Ovary (tissue), 9 donors: ENCODE data around the gene PPDPF. TPM values are rescaled to one million over a fixed set of nuclear protein-coding genes. Genes with fewer than 3 reads are reported as not detected.

Experiments used
- DNase-seq, 5 donors: peaks; one replicate each; pipeline ENCODE4 v3.0.0-alpha.2; 2019 to 2020
- H3K27ac ChIP-seq, 2 donors: fragments of 200-600 bp; one replicate each; pipeline versions ENCODE4 v1.5.1 to v1.8.0; 2019 to 2022
- H3K27me3 ChIP-seq: fragments of 200-600 bp; one replicate; pipeline ENCODE4 v1.8.0; 2022
- H3K36me3 ChIP-seq: fragments of 200-600 bp; sonication (generic); one replicate; pipeline ENCODE4 v1.5.1; 2019
- H3K4me1 ChIP-seq: one replicate; pipeline ENCODE4 v1.8.1; 2013; ENCODE audit warnings: mild to moderate bottlenecking, moderate library complexity; ENCODE audit not compliant: insufficient read depth
- H3K4me3 ChIP-seq: fragments of 200-600 bp; sonication (generic); one replicate; pipeline ENCODE4 v1.5.1; 2017
- H3K9me3 ChIP-seq, 2 donors: fragments of 200-600 bp in 1 of 2; sonication (generic) in 1 of 2; one replicate each; pipeline versions ENCODE4 v1.5.1 to v1.8.1; 2013 to 2019; ENCODE audit warnings: mild to moderate bottlenecking in 1 of 2, moderate library complexity in 1 of 2
- EP300 ChIP-seq: sonication (generic); formaldehyde crosslinking; IDR thresholded peaks from one replicate; pipeline ENCODE4 v1.6.1; 2017; ENCODE audit warnings: antibody characterized with exemption
- POLR2A ChIP-seq: fragments of 450-650 bp; IDR thresholded peaks from one replicate; pipeline ENCODE4 v1.6.1; 2017; ENCODE audit warnings: antibody characterized with exemption, mild to moderate bottlenecking, moderate library complexity
- WGBS, 3 donors: extraction: QIAGEN DNeasy Blood & Tissue Kit in 1 of 3; methylation state at CpG; one replicate each; pipeline versions ENCODE4 v1.1.5 to v1.1.7; 2013 to 2017; 5-methylcytosine and 5-hydroxymethylcytosine counted together
- intact Hi-C, 4 donors: fragments of 100-400 bp; cut with DNase I; formaldehyde crosslinking; loops; one replicate each; pipeline versions ENCODE4 v1.11.0 to v1.15.1; 2022 to 2023
- polyA plus RNA-seq, 2 donors: library from polyadenylated mRNA; stranded (reverse); fragments of 200-250 nt in 1 of 2; fragments of 350-450 nt in 1 of 2; fragmentation: Illumina TruSeq in 1 of 2; extraction: RNeasy Lipid Tissue Mini Kit (QIAGEN cat#74804) in 1 of 2; gene quantifications; one replicate each; pipeline ENCODE4 v1.2.3, GENCODE V29; 2013 to 2014
- total RNA-seq, 7 donors: library from RNA; depleted of rRNA in 2 of 7; stranded (reverse); fragments of >200 nt in 2 of 7; fragmentation: NEBNext Ultra II Directional in 3 of 7; extraction: Animal tissue kit (Norgen Biotek cat#: 25700) in 3 of 7; gene quantifications; one replicate each; pipeline versions ENCODE4 v1.1.0 to v1.2.4, GENCODE V29; 2016 to 2023
- TF ChIP-seq, protein P1 (sequence below), 3 donors: fragments of 450-650 bp in 2 of 3; fragments of 200-600 bp in 1 of 3; IDR thresholded peaks; one replicate each; pipeline versions ENCODE4 v1.5.1 to v1.8.0; 2016 to 2022; ENCODE audit warnings: antibody characterized with exemption in 3 of 3, mild to moderate bottlenecking in 1 of 3
- donor health status: DM: no; HTN: no; CAD: no; lungs with moderate emphysema.
- donor health status: DM: no; HTN: no; CAD: no.
- donor health status: Bipolar disorder and iron deficiency.
- donor health status: DM: yes; HTN: yes; CAD: no.
- donor health status: DM: no; HTN: no; CAD: no.
- donor health status: DM: yes; HTN: yes; CAD: no.

PPDPF gene
- total and polyA plus RNA-seq, 9 donors = 4.9 to 315 (median 201) TPM

DNA sequence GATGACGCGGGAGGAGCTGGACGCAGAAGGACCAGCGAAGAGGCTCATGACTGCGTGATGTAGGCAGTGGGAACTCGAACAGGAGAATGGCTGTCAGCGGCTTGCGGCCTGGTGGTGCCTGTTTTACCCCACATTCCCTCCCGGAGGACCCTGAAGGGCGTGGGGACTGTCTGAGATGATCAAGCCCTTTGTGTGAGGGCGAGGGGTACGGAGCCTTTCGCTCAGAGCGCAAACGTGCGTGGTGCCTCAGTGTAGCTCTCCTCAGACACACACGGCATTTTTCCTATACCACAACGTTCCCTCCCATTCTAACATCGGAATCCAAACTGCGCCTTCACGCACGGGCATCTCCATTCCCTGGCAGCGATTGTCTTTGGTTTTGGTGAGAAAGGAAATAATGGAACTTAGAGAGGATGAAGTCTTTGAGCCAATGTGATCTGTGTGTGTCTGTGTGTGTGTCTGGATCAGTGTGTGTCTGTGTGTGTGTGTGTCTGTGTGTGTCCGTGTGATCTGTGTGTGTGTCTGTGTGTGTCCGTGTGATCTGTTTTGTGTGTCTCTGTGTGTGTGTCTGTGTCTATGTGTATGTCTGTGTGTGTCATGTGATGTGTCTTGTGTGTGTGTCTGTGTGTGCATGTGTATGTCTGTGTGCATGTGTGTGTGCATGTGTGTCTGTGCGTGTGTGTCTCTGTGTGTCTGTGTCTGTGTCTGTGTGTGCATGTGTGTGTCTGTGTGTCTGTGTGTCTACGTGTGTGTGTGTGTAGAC, 11.3 kb downstream of the PPDPF start:
- H3K27me3 ChIP-seq = no peaks in the 10 kb centered on the region
- intact Hi-C loops = loop anchor here in 2 of 4 donors (10.0 kb wide), 2 partner anchors 113 to 343 kb away; no protein-coding TSS in a partner anchor
- WGBS, 3 donors = 66 to 73% (median 72%) methylated on average over 27 of the region's 27 CpGs

DNA sequence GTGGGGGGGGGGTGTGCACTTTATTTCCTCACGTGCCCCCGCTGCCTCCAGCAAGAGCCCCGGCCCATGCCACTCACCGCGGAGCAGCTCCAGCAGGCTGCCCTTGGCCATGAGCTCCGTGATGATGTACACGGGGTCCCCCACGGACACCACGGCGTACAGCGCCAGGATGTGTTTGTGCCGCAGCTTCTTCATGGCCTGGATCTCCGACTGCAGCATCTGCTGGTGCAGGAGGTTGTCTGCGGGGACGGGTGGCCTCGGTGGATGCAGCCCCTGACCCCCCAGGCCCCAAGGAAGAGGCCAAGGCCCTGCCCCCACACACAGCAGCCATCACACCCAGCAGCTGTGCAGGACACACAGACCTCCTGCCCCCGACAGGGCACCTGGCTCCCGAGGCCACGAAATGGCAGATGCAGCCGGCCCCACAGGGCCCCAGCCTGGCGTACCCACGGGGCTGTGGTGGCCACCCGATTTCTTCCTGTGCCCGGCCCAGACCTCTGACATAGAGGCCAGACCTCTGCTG, 11.9 kb downstream of the PPDPF start:
- WGBS, 3 donors = 57 to 68% (median 61%) methylated on average over 22 to 24 of the region's 24 CpGs
- H3K27me3 ChIP-seq = no peaks in the 10 kb centered on the region
- DNase-seq = peak in 1 of 5 donors; percentile 25

More for the DNA sequence above, 11.3 kb downstream of the PPDPF start:
- no peaks in the 10 kb centered on the region for H3K9me3 ChIP-seq
- TF ChIP-seq EP300 (no peak), POLR2A (no peak)
- TF ChIP-seq, protein P1, sequence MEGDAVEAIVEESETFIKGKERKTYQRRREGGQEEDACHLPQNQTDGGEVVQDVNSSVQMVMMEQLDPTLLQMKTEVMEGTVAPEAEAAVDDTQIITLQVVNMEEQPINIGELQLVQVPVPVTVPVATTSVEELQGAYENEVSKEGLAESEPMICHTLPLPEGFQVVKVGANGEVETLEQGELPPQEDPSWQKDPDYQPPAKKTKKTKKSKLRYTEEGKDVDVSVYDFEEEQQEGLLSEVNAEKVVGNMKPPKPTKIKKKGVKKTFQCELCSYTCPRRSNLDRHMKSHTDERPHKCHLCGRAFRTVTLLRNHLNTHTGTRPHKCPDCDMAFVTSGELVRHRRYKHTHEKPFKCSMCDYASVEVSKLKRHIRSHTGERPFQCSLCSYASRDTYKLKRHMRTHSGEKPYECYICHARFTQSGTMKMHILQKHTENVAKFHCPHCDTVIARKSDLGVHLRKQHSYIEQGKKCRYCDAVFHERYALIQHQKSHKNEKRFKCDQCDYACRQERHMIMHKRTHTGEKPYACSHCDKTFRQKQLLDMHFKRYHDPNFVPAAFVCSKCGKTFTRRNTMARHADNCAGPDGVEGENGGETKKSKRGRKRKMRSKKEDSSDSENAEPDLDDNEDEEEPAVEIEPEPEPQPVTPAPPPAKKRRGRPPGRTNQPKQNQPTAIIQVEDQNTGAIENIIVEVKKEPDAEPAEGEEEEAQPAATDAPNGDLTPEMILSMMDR (IDR thresholded peaks at IDR 0.05) = no peak
- peak in 1 of 5 donors; percentile 10 for DNase-seq
- no peaks in the 10 kb centered on the region for H3K4me1 ChIP-seq
- no peak overlapping the region for H3K27ac ChIP-seq
- H3K36me3 ChIP-seq = no peaks in the 10 kb centered on the region
- no peak overlapping the region for H3K4me3 ChIP-seq

DNA sequence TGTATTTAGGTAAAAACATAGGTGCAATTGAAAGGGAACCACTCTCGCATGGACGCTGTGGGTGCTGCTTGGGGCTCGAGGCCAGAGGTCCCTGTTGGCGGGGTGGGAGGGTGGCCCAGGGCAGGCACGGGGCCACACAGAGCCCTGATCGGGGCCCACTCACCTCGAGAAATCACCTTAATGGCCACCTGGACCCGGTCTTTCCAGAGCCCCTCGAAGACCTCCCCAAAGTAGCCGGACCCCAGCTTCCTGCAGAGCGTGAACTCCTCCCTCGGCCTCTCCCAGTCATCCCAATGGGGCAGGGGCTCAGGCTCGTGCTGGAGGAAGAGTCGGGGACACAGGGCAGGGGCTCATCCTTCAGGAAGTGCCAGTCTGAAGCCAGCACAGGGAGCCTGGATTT, 12.8 kb downstream of the PPDPF start:
- Histone ChIP-seq H3K4me1 (peaks cover 2% of the 10 kb centered on the region), H3K4me3 (no peak overlapping the region), H3K27ac (no peak overlapping the region), H3K36me3 (no peaks in the 10 kb centered on the region), H3K27me3 (no peaks in the 10 kb centered on the region), H3K9me3 (no peaks in the 10 kb centered on the region)
- intact Hi-C loops = loop anchor here in 2 of 4 donors (10.0 kb wide), 2 partner anchors 111 to 341 kb away; no protein-coding TSS in a partner anchor
- peak in 1 of 5 donors; percentile 17 for DNase-seq
- WGBS, 3 donors = 54 to 72% (median 57%) methylated on average over 14 of the region's 14 CpGs
- TF ChIP-seq POLR2A (no peak), EP300 (no peak)
- TF ChIP-seq, protein P1 (IDR thresholded peaks at IDR 0.05) = no peak

More for the DNA sequence above, 11.9 kb downstream of the PPDPF start:
- Histone ChIP-seq H3K4me1 (no peaks in the 10 kb centered on the region), H3K4me3 (no peak overlapping the region), H3K9me3 (no peaks in the 10 kb centered on the region), H3K36me3 (no peaks in the 10 kb centered on the region), H3K27ac (no peak overlapping the region)
- intact Hi-C loops = loop anchor here in 2 of 4 donors (10.0 kb wide), 2 partner anchors 112 to 342 kb away; no protein-coding TSS in a partner anchor
- no peak for TF ChIP-seq POLR2A
- TF ChIP-seq, protein P1 (IDR thresholded peaks at IDR 0.05) = no peak
- TF ChIP-seq EP300 = no peak

DNA sequence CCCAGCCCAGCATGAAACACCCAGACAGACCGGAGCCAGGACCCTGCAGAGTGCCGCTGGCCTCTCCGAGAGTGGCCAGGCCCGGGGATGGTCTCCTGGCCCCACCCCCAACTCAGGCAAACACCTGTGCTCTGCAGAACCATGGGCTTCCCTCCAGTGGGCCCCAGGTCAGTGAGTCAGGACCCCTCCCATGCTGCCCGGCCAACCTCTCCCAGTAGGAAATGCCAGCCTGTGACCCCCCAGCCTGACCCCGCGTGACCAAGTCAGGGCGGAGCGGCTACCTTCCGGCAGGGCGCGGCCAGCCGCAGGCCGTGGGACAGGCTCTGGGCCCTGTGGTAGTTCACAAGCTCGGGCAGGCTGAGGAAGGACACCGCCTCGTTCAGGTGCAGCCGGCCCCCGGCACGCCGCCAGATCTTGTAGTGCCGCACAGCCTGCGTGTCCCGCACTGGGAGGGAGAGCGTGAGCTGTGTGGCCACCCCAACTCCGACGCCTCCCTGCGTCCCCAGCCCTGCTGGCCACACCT, 13.4 kb downstream of the PPDPF start:
- TF ChIP-seq, protein P1 (IDR thresholded peaks at IDR 0.05) = no peak
- TF ChIP-seq EP300 = no peak
- no peak for TF ChIP-seq POLR2A
- Histone ChIP-seq H3K9me3 (no peaks in the 10 kb centered on the region), H3K27me3 (no peaks in the 10 kb centered on the region), H3K4me1 (peaks cover 2% of the 10 kb centered on the region), H3K27ac (no peak overlapping the region), H3K36me3 (no peaks in the 10 kb centered on the region), H3K4me3 (no peak overlapping the region)
- peak in 1 of 5 donors; percentile 32 for DNase-seq
- WGBS, 3 donors = 52 to 61% (median 60%) methylated on average over 22 to 28 of the region's 28 CpGs
- intact Hi-C loops = loop anchor here in 2 of 4 donors (10.0 kb wide), 2 partner anchors 111 to 341 kb away; no protein-coding TSS in a partner anchor
